HG02798 (cell line): ENCODE data around the gene SNX21.

ENCODE experiments used
- ATAC-seq: cut with Tn5 transposase; IDR thresholded peaks from one replicate; pipeline ENCODE4 v1.9.1; 2021; ENCODE audit warnings: mild to moderate bottlenecking; ENCODE audit not compliant: unreplicated experiment, poor library complexity

SNX21 gene

DNA sequence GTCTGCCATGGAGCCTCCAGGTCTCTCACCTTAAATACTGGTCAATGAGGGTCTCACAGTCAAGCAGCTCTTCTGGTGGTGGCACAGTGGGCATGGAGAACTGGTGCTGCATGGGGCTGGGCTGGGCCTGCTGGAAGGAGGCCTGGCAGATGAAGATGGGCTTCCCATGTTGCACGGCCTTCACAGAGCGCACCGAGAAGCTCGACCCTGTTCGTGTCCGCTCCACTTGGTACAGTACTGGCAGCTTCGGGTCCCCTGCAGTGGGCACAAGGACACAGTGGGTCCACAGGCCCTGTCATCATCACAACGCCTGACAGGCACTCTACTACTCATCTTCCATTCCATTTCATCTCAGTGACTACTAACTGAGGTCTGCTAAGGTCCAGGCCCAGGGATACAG, 14.8 kb downstream of the SNX21 start:
- no peak for ATAC-seq

DNA sequence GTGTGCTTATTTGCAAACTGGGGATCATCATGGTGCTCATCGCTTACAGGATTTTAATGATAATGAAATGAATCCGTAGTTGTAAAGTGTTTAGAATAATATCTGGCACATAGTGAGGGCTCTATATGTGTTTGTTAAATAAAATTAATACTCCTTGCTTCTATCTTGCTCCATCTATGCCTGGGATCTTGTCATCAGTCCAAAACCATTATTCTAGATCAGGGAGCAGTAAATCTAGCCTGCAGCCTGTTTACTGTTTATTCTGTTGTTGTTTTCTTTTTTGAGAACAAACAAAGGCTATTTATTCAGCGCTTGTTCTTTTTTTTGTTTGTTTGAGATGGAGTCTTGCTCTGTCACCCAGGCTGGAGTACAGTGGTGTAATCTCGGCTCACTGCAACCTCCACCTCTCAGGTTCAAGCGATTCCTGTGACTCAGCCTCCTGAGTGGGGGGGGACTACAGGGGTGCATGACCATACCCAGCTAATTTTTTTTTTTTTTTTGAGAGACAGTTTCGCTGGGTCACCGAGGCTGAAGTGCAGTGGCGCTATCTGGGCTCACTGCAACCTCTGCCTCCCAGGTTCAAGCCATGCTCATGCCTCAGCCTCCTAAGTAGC, 15.5 kb downstream of the SNX21 start:
- no peak for ATAC-seq

DNA sequence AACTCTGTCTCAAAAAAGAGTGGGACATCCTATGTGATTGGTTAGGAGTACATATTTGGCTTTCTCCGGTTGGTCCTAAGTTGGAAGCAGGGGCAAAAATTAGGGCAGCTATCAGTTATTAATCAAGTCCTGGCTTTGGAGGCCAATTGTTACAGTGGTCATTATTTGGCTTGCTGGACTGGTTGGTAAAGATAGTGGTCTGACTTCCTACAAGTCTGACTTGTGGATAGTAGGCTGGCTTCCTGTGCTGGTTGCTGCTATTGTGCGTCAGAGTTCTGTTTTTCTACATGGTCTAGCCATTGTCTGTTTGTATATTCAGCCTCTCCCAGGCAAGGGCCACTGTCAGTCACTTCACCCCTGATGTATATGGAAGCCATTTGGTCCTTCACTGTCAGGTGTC, 16.6 kb downstream of the SNX21 start:
- ATAC-seq = no peak

DNA sequence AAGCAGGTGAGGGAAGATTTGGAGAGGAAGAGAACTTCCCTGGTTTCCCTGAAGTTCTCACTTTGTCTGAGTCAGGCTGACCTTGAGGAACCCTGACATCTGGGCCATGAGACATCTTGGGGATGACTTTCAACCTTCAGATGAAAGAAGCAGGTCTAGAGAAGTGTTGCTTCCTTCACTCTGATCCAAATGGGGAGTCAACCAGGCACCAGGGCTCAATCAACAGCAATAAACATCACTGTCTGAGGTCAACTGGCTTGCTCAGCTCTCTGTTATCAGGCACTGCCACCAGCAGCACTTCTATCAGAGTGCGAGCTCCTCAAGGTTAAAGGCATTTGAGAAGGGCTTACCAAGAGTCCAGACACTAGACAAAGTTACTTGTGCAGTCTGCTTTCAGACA, 17.3 kb downstream of the SNX21 start:
- ATAC-seq = no peak

- ATAC-seq = no peak
Observed at GRCh38 chr20:45851501-45851900, 17.9 kb downstream of the SNX21 start.

GRCh38 chr20:45852326-45852725, 18.7 kb downstream of the SNX21 start:
- ATAC-seq = no peak

DNA sequence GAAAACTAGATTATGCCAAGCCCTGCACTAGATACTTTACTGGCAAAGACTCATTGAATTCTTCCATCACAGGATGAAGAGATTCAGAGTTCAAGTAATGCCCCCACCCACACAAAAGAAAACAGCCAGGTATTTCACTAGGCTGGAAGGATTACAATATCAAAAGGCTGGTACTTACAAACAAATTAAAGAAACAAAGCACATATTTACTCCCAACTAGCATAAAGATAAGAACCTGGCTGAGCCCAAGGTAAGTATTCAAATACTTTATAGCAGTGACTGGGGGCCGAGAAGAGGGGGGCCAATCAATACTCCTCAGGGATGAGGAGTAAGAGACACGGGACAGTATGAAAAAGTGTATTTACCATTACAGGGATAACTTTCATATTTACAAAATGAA, 19.9 kb downstream of the SNX21 start:
- ATAC-seq = no peak

DNA sequence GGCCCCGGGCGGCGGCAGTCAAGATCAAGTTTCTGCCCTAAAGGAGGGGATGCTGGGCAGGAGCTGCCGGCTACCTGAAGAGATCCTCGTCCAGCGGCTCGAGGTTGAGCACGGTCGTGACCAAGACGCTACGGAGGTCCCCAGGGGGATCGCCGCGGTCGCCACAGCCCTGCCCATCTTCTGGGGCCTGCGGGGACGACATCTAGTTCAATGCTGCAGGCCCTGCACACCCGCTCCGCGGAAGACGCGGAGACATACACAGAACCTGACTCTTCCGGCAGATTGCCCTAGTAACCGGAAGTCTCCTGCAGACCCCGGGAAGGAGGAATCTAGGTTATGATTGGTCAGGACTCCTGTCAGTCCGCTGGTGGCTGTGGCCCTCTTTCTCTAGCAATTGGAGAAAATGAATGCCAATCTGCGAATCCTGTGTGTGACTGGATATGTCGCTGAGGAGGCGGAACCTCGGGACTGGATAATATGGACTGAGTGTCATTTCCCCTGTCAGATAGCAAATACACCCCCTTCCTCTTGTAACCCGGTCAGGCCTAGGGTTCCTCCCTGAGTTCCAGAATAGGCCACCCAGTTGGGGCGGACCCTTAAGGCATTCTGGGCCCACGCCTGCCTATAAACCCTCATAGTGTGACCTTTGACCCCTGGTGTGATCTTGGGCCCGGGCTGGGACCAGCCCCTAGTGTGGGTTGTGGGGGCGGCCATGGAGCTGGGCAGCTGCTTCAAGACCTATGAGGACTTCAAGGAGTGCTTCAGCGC, 23.7 kb downstream of the SNX21 start, which contains the start of the genes ACOT8 and ZSWIM3:
Gene ACOT8, minus strand, starts transcription at position 279 of the 768 bp plus-strand sequence. Its CDS starts 77 bp downstream, at position 202.
Gene ZSWIM3, plus strand, starts transcription at position 501 of the 768 bp plus-strand sequence. Its CDS starts 212 bp downstream, at position 713.
- ATAC-seq = peak; percentile 98

GRCh38 chr20:45857882-45858216, 24.2 kb downstream of the SNX21 start:
- ATAC-seq = peak; percentile 25

- ATAC-seq = no peak
Observed at GRCh38 chr20:45859916-45860315, 26.3 kb downstream of the SNX21 start.

GRCh38 chr20:45860560-45861220, 27.1 kb downstream of the SNX21 start:
- no peak for ATAC-seq

GRCh38 chr20:45861221-45862075, 27.8 kb downstream of the SNX21 start:
- no peak for ATAC-seq

GRCh38 chr20:45863543-45864470, 30.2 kb downstream of the SNX21 start:
- ATAC-seq = no peak

DNA sequence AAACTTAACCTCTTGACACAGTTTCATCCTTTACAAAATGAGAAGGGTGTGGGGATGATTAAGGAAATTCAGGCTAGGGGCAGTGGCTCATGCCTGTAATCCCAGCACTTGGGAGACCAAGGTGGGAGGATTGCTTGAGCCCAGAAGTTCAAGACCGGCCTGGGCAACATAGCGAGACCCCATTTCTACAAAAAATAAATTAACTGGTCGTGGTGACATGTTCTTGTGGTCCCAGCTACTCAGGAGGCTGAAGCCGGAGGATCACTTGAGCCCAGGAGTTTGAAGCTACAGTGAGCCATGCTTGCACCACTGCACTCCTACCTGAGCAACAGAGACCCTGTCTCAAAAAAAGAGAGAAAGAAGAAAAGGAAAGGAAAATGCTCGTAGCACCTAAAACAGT, 32.9 kb downstream of the SNX21 start:
- ATAC-seq = no peak

GRCh38 chr20:45867136-45867818, 33.7 kb downstream of the SNX21 start:
- no peak for ATAC-seq

GRCh38 chr20:45867819-45868176, 34.2 kb downstream of the SNX21 start:
- ATAC-seq = no peak

DNA sequence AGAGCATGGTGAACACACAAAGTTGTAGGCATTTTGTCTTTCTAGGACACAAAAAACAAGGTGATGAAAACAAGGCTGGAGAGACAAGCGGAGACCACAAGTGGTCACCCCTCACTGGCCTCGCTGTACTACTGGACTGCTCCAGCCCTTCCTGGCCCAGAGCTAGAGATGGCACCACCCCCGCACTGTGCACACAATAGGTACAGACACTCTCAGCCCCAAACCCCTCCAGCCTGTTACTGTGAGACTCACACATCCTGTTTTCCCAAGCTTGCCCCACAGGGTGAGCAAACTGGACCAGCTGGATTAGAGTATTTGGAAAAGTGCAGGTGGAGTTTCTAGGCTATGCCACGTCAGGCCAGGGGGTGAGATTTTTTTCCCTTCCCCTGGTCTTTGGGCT, 39.0 kb downstream of the SNX21 start:
- no peak for ATAC-seq

DNA sequence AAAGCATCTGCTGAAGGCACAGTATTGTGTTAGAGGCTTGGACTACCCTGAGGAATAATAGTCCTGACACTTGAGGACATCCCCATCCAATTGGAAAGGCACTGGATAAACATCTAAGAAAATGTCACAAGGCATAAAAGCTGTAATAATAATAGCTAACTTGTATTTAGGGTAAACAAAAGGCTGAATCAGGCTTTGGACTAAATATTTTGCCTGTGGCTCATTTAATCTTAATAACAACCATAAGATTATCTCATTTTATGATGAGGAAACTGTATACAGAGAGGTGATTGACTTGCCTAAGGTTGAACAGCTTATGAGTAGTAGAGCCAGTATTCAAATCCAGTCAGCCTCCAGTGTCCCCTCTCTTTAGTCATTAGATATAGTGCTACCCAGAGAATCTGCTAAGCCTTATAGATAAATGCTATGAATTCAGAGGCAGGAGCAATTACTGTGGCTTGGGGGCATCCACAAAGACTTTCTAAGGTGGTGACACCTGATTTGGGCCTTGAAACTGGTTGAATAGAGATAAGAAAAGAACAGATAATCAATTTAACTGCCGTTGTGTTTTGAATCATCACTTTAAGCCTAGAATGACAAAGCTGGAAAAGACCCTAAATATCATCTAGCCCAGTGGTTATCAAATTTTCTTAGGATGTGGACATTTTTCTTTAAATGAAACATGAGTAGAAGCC, 40.0 kb downstream of the SNX21 start:
- ATAC-seq = no peak
